A549 (cell line): ENCODE measurements around the gene GPBP1L1. TPM values are rescaled to one million over a fixed set of nuclear protein-coding genes. Genes with fewer than 3 reads are reported as not detected.
A peak's percentile ranks its signal among the peaks of the same experiment; 100 is the strongest.
"Not testable (repeated sequence)": the region's sequence is repeated elsewhere in the genome, so short reads cannot be mapped to it uniquely, and the experiment has no call there.

Source experiments
- ATAC-seq, 2 experiments: fragments of 200-7000 bp in 1 of 2; fragments of >200 bp in 1 of 2; cut with Nextera tagmentation in 1 of 2; cut with Tn5 transposase in 1 of 2; 3 replicates each; pipeline versions ENCODE4 v1.8.0 to v1.9.1; 2018 to 2020; ENCODE audit warnings: mild to moderate bottlenecking in 1 of 2, moderate library complexity in 1 of 2
- CTCF ChIA-PET: fragments of 300-600 bp; sonication (Branson Sonifier 250); formaldehyde crosslinking; extraction: SDS; loops from one replicate; lab custom pipeline; 2021; ENCODE audit warnings: antibody characterized with exemption, inconsistent platforms; lab: Yijun Ruan, JAX
- POLR2A ChIA-PET: fragments of 350-600 bp; formaldehyde crosslinking; extraction: SDS; loops from one replicate; lab custom pipeline; 2021; ENCODE audit warnings: antibody characterized with exemption, inconsistent platforms; lab: Yijun Ruan, JAX
- DNase-seq, 2 experiments: peaks; one replicate each; pipeline versions ENCODE4 v3.0.0 to v3.0.0-alpha.2; 2011 to 2016; ENCODE audit warnings: low read depth in 1 of 2, low spot score in 1 of 2
- FAIRE-seq: peaks from 2 replicates; lab custom pipeline; 2011; peaks lifted over from hg19 to GRCh38; lab: Jason Lieb, UNC
- H3K27ac ChIP-seq, 2 experiments: fragments of >200 bp; sonication (Bioruptor Twin); formaldehyde crosslinking; 3 replicates each; pipeline ENCODE4 v1.5.1; 2016 to 2017
- H3K4me1 ChIP-seq: fragments of >200 bp; sonication (Bioruptor Twin); formaldehyde crosslinking; 3 replicates; pipeline ENCODE4 v1.6.1; 2016
- H3K4me2 ChIP-seq: fragments of >200 bp; sonication (Bioruptor Twin); formaldehyde crosslinking; 3 replicates; pipeline ENCODE4 v1.6.1; 2016
- H3K4me3 ChIP-seq: fragments of >200 bp; sonication (Bioruptor Twin); formaldehyde crosslinking; 3 replicates; pipeline ENCODE4 v1.5.1; 2016
- H3K9me3 ChIP-seq: fragments of >200 bp; sonication (Bioruptor Twin); formaldehyde crosslinking; 3 replicates; pipeline ENCODE4 v1.6.1; 2016
- CBX2 ChIP-seq: fragments of 200-600 bp; sonication (generic); IDR thresholded peaks from 2 replicates; pipeline ENCODE4 v1.6.1; 2016; ENCODE audit warnings: low read depth, mild to moderate bottlenecking, borderline replicate concordance
- CHD4 ChIP-seq: fragments of 200-600 bp; sonication (generic); IDR thresholded peaks from 2 replicates; pipeline ENCODE4 v1.6.1; 2016; ENCODE audit warnings: antibody characterized with exemption, mild to moderate bottlenecking, borderline replicate concordance
- EHMT2 ChIP-seq: fragments of 200-600 bp; sonication (generic); IDR thresholded peaks from 2 replicates; pipeline ENCODE4 v1.6.1; 2016; ENCODE audit warnings: antibody characterized with exemption, low read depth, mild to moderate bottlenecking, moderate library complexity
- ESRRA ChIP-seq: fragments of 150-350 bp; IDR thresholded peaks from 2 replicates; pipeline ENCODE4 v1.6.1; 2014; ENCODE audit warnings: mild to moderate bottlenecking, low read length, borderline replicate concordance
- FOSB ChIP-seq: fragments of 250-450 bp; sonication (Bioruptor Pico); IDR thresholded peaks from 2 replicates; pipeline ENCODE4 v1.5.0; 2020; ENCODE audit warnings: mild to moderate bottlenecking, moderate library complexity
- FOSL2 ChIP-seq, 2 experiments: fragments of 450-650 bp in 1 of 2; fragments of >200 bp in 1 of 2; sonication (Bioruptor Twin) in 1 of 2; formaldehyde crosslinking; IDR thresholded peaks; 2 replicates each; pipeline versions ENCODE4 v1.5.0 to v1.6.1; 2016 to 2020; ENCODE audit warnings: mild to moderate bottlenecking in 1 of 2, moderate library complexity in 1 of 2
- GATA3 ChIP-seq: IDR thresholded peaks from 2 replicates; pipeline ENCODE4 v1.6.1; 2012; ENCODE audit warnings: borderline replicate concordance
- HOXB5 ChIP-seq: fragments of 250-450 bp; sonication (Bioruptor Pico); IDR thresholded peaks from 2 replicates; pipeline ENCODE4 v1.5.0; 2020; ENCODE audit warnings: mild to moderate bottlenecking, moderate library complexity
- KDM1A ChIP-seq: fragments of 200-600 bp; sonication (generic); IDR thresholded peaks from 2 replicates; pipeline ENCODE4 v1.6.1; 2016; ENCODE audit warnings: low read depth, mild to moderate bottlenecking
- MAFK ChIP-seq: fragments of 450-650 bp; IDR thresholded peaks from 2 replicates; pipeline ENCODE4 v1.6.1; 2014; ENCODE audit not compliant: partially characterized antibody
- MAZ ChIP-seq: fragments of 150-350 bp; IDR thresholded peaks from 2 replicates; pipeline ENCODE4 v1.6.1; 2014; ENCODE audit warnings: antibody characterized with exemption, low read depth, low read length, borderline replicate concordance
- NFE2L2 ChIP-seq: fragments of 150-350 bp; conservative IDR thresholded peaks from 2 replicates; pipeline ENCODE4 v1.6.1; 2014; ENCODE audit warnings: low read length
- NPAS2 ChIP-seq: fragments of 250-450 bp; sonication (Bioruptor Pico); IDR thresholded peaks from 2 replicates; pipeline ENCODE4 v1.8.0; 2022; ENCODE audit warnings: mild to moderate bottlenecking, moderate library complexity, borderline replicate concordance
- RNF2 ChIP-seq: fragments of 200-600 bp; sonication (generic); IDR thresholded peaks from 2 replicates; pipeline ENCODE4 v1.6.1; 2016; ENCODE audit warnings: low read depth, mild to moderate bottlenecking, antibody characterized with exemption, moderate library complexity, borderline replicate concordance
- TFCP2L1 ChIP-seq: fragments of 250-450 bp; sonication (Bioruptor Pico); IDR thresholded peaks from 2 replicates; pipeline ENCODE4 v1.5.0; 2021; ENCODE audit warnings: mild to moderate bottlenecking
- ZNF302 ChIP-seq: fragments of 250-450 bp; sonication (Bioruptor Pico); IDR thresholded peaks from 2 replicates; pipeline ENCODE4 v1.9.0; 2021; ENCODE audit warnings: inconsistent platforms, mild to moderate bottlenecking, moderate library complexity
- WGBS: methylation state at CpG from one replicate; pipeline ENCODE4 v1.1.6; 2017; ENCODE audit errors: missing lambda C conversion rate; 5-methylcytosine and 5-hydroxymethylcytosine counted together
- polyA plus RNA-seq, 4 experiments: library from polyadenylated mRNA; depleted of rRNA in 3 of 4; stranded (reverse); fragments of >200 nt; fragmentation: RNase III in 1 of 4; extraction: RNeasy Plus Mini Kit Qiagen cat#74134 plus additional on column Dnase treatment in 1 of 4; gene quantifications; 2 replicates in 3 of 4; 3 replicates in 1 of 4; pipeline ENCODE4 v1.2.3, GENCODE V29; 2011 to 2017
- TF ChIP-seq, protein P1 (sequence below): fragments of 250-450 bp; sonication (Bioruptor Pico); IDR thresholded peaks from 2 replicates; pipeline ENCODE4 v1.5.0; 2020; ENCODE audit warnings: low read depth, mild to moderate bottlenecking, moderate library complexity
- TF ChIP-seq, protein P2 (sequence below): IDR thresholded peaks from 2 replicates; pipeline ENCODE4 v1.6.1; 2012; ENCODE audit warnings: low read depth, borderline replicate concordance
- TF ChIP-seq, protein P3 (sequence below): fragments of >200 bp; sonication (Bioruptor Twin); formaldehyde crosslinking; IDR thresholded peaks from 3 replicates; pipeline ENCODE4 v1.5.1; 2016
- TF ChIP-seq, protein P4 (sequence below): fragments of 450-650 bp; IDR thresholded peaks from 2 replicates; pipeline ENCODE4 v1.6.1; 2014; ENCODE audit warnings: antibody characterized with exemption
- TF ChIP-seq, protein P5 (sequence below): IDR thresholded peaks from 2 replicates; pipeline ENCODE4 v1.6.1; 2012
- TF ChIP-seq, protein P6 (sequence below): IDR thresholded peaks from 2 replicates; pipeline ENCODE4 v1.6.1; 2012

GPBP1L1 gene
- polyA plus RNA-seq, 2 of the 4 experiments (the other 2 are of a cell fraction), result 50.9 to 74.0 TPM

DNA sequence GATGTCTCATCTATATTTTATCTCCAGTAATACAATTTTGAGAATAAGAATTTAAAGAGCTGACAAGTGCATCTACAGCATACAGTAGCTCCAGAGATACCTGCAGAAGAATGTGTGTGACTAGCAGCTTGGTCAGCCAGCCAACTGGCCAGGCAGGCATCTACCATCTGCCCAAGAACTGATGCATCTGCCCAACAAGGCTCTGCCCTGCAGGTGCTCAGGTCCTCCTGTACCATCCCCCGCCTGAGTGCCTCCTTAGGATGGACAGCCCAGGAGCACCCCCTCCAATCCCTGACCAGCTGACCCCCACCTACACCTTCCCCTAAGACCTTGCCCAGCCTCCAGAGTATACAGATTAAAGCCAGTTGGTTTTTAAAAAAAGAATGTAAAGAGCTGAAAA, 32.0 kb upstream of the GPBP1L1 start (continued):
- no peak for TF ChIP-seq RNF2
- no peak for TF ChIP-seq ESRRA
- TF ChIP-seq HOXB5 (CRISPR knock-in tag), result no peak
- TF ChIP-seq, protein P1, sequence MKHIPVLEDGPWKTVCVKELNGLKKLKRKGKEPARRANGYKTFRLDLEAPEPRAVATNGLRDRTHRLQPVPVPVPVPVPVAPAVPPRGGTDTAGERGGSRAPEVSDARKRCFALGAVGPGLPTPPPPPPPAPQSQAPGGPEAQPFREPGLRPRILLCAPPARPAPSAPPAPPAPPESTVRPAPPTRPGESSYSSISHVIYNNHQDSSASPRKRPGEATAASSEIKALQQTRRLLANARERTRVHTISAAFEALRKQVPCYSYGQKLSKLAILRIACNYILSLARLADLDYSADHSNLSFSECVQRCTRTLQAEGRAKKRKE (CRISPR knock-in tag), result no peak
- no peak for TF ChIP-seq FOSL2 (IDR thresholded peaks at IDR 0.05)
- no peak for TF ChIP-seq FOSL2 (CRISPR knock-in tag; IDR thresholded peaks at IDR 0.05)
- no peak for TF ChIP-seq NFE2L2
- TF ChIP-seq TFCP2L1, result no peak
- TF ChIP-seq, protein P2, sequence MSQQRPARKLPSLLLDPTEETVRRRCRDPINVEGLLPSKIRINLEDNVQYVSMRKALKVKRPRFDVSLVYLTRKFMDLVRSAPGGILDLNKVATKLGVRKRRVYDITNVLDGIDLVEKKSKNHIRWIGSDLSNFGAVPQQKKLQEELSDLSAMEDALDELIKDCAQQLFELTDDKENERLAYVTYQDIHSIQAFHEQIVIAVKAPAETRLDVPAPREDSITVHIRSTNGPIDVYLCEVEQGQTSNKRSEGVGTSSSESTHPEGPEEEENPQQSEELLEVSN, result no peak

DNA sequence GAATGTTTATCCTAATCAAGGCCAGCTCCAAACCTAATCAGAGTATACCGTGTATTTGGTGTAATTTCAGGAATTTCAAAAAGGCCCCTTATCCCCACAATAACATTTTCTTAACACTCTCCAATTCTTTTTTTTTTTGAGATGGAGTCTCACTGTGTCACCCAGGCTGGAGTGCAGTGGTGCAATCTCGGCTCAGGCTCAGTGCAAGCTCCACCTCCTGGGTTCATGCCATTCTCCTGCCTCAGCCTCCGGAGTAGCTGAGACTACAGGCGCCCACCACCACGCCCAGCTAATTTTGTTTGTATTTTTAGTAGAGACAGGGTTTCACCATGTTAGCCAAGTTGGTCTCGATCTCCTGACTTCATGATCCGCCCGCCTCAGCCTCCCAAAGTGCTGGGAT, 31.1 kb upstream of the GPBP1L1 start:
- DNase-seq, result not testable (repeated sequence)
- 70% methylated on average over 8 of the region's 8 CpGs for WGBS

DNA sequence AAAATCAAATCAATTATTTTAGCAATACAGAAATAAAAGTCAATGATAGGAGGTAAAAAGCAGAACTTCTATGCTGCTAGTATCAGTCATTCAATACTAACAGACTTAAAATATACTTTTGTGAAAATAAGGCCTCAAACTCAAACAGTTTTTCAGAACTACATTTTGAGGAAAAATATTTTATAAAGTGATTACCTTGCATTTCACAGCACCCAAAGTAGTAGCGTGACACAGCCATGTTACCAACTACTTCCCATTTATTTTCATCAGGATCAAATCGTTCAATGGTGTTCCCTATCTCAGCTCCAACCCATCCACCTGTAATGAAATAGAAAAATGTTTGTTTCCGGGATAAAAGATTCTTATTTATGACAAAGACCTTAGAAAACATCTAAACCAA, 30.4 kb upstream of the GPBP1L1 start:
- no peak overlapping the region for H3K27ac ChIP-seq
- no peak for TF ChIP-seq RNF2
- no peak for TF ChIP-seq CHD4
- TF ChIP-seq, protein P3, sequence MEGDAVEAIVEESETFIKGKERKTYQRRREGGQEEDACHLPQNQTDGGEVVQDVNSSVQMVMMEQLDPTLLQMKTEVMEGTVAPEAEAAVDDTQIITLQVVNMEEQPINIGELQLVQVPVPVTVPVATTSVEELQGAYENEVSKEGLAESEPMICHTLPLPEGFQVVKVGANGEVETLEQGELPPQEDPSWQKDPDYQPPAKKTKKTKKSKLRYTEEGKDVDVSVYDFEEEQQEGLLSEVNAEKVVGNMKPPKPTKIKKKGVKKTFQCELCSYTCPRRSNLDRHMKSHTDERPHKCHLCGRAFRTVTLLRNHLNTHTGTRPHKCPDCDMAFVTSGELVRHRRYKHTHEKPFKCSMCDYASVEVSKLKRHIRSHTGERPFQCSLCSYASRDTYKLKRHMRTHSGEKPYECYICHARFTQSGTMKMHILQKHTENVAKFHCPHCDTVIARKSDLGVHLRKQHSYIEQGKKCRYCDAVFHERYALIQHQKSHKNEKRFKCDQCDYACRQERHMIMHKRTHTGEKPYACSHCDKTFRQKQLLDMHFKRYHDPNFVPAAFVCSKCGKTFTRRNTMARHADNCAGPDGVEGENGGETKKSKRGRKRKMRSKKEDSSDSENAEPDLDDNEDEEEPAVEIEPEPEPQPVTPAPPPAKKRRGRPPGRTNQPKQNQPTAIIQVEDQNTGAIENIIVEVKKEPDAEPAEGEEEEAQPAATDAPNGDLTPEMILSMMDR, result no peak
- TF ChIP-seq MAFK, result peak; percentile 24
- TF ChIP-seq, protein P4, sequence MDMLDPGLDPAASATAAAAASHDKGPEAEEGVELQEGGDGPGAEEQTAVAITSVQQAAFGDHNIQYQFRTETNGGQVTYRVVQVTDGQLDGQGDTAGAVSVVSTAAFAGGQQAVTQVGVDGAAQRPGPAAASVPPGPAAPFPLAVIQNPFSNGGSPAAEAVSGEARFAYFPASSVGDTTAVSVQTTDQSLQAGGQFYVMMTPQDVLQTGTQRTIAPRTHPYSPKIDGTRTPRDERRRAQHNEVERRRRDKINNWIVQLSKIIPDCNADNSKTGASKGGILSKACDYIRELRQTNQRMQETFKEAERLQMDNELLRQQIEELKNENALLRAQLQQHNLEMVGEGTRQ, result no peak
- TF ChIP-seq NPAS2 (CRISPR knock-in tag), result no peak
- TF ChIP-seq ZNF302 (CRISPR knock-in tag), result no peak
- TF ChIP-seq MAZ, result no peak
- TF ChIP-seq, protein P5, sequence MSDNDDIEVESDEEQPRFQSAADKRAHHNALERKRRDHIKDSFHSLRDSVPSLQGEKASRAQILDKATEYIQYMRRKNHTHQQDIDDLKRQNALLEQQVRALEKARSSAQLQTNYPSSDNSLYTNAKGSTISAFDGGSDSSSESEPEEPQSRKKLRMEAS, result no peak
- no peaks in the 10 kb centered on the region for H3K4me1 ChIP-seq
- H3K9me3 ChIP-seq, result no peaks in the 10 kb centered on the region
- 88% methylated on average over 3 of the region's 3 CpGs for WGBS
- H3K4me2 ChIP-seq, result no peak overlapping the region
- ChIA-PET POLR2A (no interaction called here), CTCF (interaction anchor here (0.6 to 0.7 kb wide), 2 partner anchors 1262 to 1722 kb away, joined by 3 to 4 read pairs; no protein-coding TSS in a partner anchor)
- FAIRE-seq (no peak), ATAC-seq (no peak), DNase-seq (no peak)
- no peak overlapping the region for H3K4me3 ChIP-seq

More for the DNA sequence above, 31.1 kb upstream of the GPBP1L1 start:
- POLR2A ChIA-PET, H3K9me3 ChIP-seq, H3K27ac ChIP-seq, ATAC-seq, H3K4me1 ChIP-seq, H3K4me2 ChIP-seq, H3K4me3 ChIP-seq, FAIRE-seq: not testable (repeated sequence)
- CTCF ChIA-PET, result interaction anchor here (0.6 to 0.9 kb wide), 2 partner anchors 29 to 1262 kb away, joined by 3 to 4 read pairs; no protein-coding TSS in a partner anchor

DNA sequence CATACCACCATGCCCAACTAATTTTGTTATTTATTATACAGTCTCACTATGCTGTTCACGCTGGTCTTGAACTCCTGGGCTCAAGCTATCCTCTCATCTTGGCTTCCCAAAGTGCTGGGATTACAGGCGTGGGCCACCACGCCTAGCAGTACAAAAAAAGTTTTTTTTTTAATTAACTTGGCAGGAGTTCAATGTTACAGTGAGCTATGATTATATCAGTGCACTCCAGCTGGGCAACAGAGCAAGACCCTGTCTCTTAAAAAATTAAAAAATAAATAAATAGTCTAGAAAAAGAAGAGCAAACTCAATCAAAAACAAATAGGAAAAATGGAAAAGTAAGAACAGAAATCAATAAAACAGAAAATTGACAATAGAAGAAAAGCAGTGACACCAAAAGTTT, 27.4 kb upstream of the GPBP1L1 start:
- ATAC-seq (no peak), FAIRE-seq (no peak), DNase-seq (no peak)
- ChIA-PET CTCF (no interaction called here), POLR2A (no interaction called here)
- H3K4me3 ChIP-seq, result no peak overlapping the region
- no peak overlapping the region for H3K4me2 ChIP-seq
- no peaks in the 10 kb centered on the region for H3K4me1 ChIP-seq
- H3K27ac ChIP-seq, result no peak overlapping the region
- no peaks in the 10 kb centered on the region for H3K9me3 ChIP-seq
- 100% methylated on average over 3 of the region's 3 CpGs for WGBS
- TF ChIP-seq, protein P6, sequence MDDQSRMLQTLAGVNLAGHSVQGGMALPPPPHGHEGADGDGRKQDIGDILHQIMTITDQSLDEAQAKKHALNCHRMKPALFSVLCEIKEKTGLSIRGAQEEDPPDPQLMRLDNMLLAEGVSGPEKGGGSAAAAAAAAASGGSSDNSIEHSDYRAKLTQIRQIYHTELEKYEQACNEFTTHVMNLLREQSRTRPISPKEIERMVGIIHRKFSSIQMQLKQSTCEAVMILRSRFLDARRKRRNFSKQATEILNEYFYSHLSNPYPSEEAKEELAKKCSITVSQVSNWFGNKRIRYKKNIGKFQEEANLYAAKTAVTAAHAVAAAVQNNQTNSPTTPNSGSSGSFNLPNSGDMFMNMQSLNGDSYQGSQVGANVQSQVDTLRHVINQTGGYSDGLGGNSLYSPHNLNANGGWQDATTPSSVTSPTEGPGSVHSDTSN, result no peak
- TF ChIP-seq EHMT2 (no peak), FOSB (CRISPR knock-in tag) (no peak), CBX2 (no peak), KDM1A (no peak), GATA3 (no peak)
- TF ChIP-seq, protein P3, result no peak
- TF ChIP-seq, protein P1 (CRISPR knock-in tag), result no peak
